Measurements from ENCODE around the gene ANGPTL4.

ANGPTL4 gene

DNA sequence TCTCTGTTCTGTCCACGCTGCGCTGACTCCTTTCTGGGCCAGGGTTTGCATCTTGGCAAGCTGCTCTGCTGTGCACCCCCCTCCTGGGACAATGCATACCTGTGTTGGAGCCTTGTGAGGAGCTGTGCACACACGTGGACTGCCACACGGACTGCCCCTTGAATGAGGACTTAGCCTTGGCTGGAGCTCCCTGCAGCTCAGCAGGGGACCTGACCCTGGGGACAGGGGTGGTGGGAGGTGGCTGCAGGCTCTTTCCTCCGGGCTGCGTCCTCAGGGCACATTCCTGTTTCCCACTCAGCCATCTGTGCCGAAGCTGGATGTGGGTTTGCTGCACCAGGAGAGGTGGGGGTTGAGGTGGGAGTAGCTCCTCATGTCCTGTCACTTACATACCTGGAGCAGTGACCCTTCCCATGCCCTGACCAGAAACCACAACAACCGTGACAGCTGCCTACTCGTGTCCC lies 34.4 kb downstream of the ANGPTL4 start:
- no peak for ATAC-seq

DNA sequence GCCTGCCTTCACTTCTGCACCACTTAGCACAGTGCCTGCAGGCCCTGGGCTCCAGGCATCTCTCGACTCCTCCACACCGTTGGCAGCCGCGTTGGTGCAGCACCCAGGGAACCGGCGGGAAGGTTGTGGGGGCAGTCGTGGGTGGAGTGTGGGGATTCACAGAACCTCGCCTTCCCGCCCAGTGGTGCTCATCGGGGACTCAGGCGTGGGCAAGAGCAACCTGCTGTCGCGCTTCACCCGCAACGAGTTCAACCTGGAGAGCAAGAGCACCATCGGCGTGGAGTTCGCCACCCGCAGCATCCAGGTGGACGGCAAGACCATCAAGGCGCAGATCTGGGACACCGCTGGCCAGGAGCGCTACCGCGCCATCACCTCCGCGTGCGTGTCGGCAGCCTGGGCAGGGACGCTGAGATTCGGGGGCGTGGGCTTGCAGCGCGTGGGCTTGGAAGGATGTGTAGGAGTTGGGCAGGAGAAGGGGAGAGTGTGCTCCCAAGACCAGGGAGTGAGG lies 35.8 kb downstream of the ANGPTL4 start:
- no peak for ATAC-seq
- TF ChIP-seq ZFP3 (CRISPR knock-in tag; IDR thresholded peaks at IDR 0.05): peak; percentile 90
- TF ChIP-seq OSR1 (CRISPR knock-in tag; IDR thresholded peaks at IDR 0.05): no peak

More for the DNA sequence above, 34.4 kb downstream of the ANGPTL4 start:
- TF ChIP-seq PPARA (CRISPR knock-in tag; IDR thresholded peaks at IDR 0.05; ENCODE audit: borderline replicate concordance): no peak
- TF ChIP-seq RARB (CRISPR knock-in tag; IDR thresholded peaks at IDR 0.05): no peak
- TF ChIP-seq, protein P1, sequence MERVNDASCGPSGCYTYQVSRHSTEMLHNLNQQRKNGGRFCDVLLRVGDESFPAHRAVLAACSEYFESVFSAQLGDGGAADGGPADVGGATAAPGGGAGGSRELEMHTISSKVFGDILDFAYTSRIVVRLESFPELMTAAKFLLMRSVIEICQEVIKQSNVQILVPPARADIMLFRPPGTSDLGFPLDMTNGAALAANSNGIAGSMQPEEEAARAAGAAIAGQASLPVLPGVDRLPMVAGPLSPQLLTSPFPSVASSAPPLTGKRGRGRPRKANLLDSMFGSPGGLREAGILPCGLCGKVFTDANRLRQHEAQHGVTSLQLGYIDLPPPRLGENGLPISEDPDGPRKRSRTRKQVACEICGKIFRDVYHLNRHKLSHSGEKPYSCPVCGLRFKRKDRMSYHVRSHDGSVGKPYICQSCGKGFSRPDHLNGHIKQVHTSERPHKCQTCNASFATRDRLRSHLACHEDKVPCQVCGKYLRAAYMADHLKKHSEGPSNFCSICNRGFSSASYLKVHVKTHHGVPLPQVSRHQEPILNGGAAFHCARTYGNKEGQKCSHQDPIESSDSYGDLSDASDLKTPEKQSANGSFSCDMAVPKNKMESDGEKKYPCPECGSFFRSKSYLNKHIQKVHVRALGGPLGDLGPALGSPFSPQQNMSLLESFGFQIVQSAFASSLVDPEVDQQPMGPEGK (CRISPR knock-in tag; IDR thresholded peaks at IDR 0.05; ENCODE audit: borderline replicate concordance): no peak
- TF ChIP-seq ZFP30 (CRISPR knock-in tag; IDR thresholded peaks at IDR 0.05): no peak
- no peak for TF ChIP-seq ARNTL (CRISPR knock-in tag; IDR thresholded peaks at IDR 0.05; ENCODE audit: borderline replicate concordance, low read depth)
- TF ChIP-seq, protein P2, sequence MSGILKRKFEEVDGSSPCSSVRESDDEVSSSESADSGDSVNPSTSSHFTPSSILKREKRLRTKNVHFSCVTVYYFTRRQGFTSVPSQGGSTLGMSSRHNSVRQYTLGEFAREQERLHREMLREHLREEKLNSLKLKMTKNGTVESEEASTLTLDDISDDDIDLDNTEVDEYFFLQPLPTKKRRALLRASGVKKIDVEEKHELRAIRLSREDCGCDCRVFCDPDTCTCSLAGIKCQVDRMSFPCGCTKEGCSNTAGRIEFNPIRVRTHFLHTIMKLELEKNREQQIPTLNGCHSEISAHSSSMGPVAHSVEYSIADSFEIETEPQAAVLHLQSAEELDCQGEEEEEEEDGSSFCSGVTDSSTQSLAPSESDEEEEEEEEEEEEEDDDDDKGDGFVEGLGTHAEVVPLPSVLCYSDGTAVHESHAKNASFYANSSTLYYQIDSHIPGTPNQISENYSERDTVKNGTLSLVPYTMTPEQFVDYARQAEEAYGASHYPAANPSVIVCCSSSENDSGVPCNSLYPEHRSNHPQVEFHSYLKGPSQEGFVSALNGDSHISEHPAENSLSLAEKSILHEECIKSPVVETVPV (CRISPR knock-in tag; IDR thresholded peaks at IDR 0.05): no peak
- no peak for TF ChIP-seq GLIS3 (CRISPR knock-in tag; IDR thresholded peaks at IDR 0.05)
- TF ChIP-seq, protein P3, sequence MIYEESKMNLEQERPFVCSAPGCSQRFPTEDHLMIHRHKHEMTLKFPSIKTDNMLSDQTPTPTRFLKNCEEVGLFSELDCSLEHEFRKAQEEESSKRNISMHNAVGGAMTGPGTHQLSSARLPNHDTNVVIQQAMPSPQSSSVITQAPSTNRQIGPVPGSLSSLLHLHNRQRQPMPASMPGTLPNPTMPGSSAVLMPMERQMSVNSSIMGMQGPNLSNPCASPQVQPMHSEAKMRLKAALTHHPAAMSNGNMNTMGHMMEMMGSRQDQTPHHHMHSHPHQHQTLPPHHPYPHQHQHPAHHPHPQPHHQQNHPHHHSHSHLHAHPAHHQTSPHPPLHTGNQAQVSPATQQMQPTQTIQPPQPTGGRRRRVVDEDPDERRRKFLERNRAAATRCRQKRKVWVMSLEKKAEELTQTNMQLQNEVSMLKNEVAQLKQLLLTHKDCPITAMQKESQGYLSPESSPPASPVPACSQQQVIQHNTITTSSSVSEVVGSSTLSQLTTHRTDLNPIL (CRISPR knock-in tag; IDR thresholded peaks at IDR 0.05; ENCODE audit: low read depth): no peak
- TF ChIP-seq CSDC2 (CRISPR knock-in tag; IDR thresholded peaks at IDR 0.05): no peak
- TF ChIP-seq ZC3H10 (CRISPR knock-in tag; IDR thresholded peaks at IDR 0.05): no peak
- TF ChIP-seq ZNF70 (CRISPR knock-in tag; IDR thresholded peaks at IDR 0.05): no peak
- no peak for TF ChIP-seq ZFP3 (CRISPR knock-in tag; IDR thresholded peaks at IDR 0.05)
- no peak for TF ChIP-seq TCF4 (CRISPR knock-in tag; IDR thresholded peaks at IDR 0.05; ENCODE audit: borderline replicate concordance)
- no peak for TF ChIP-seq TOX (CRISPR knock-in tag; IDR thresholded peaks at IDR 0.05; ENCODE audit: borderline replicate concordance)

DNA sequence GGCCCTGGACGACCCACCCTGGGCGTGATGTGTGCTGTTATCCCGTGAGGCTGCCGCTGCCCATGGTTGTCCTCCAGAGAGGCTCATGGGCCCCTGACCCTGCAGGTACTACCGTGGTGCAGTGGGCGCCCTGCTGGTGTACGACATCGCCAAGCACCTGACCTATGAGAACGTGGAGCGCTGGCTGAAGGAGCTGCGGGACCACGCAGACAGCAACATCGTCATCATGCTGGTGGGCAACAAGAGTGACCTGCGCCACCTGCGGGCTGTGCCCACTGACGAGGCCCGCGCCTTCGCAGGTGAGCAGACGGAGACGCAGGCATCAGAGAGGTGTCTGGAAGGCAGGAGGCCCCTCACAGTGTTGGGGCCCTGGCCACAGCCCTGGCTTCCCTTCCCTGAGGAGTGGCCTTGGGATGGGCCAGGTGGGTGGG lies 38.0 kb downstream of the ANGPTL4 start:
- no peak for TF ChIP-seq TCF4 (CRISPR knock-in tag; IDR thresholded peaks at IDR 0.05; ENCODE audit: borderline replicate concordance)
- TF ChIP-seq TOX (CRISPR knock-in tag; IDR thresholded peaks at IDR 0.05; ENCODE audit: borderline replicate concordance): no peak
- TF ChIP-seq ZNF565 (CRISPR knock-in tag; conservative IDR thresholded peaks at IDR 0.05; ENCODE audit: low read depth): no peak
- TF ChIP-seq ZNF70 (CRISPR knock-in tag; IDR thresholded peaks at IDR 0.05): no peak
- no peak for ATAC-seq

DNA sequence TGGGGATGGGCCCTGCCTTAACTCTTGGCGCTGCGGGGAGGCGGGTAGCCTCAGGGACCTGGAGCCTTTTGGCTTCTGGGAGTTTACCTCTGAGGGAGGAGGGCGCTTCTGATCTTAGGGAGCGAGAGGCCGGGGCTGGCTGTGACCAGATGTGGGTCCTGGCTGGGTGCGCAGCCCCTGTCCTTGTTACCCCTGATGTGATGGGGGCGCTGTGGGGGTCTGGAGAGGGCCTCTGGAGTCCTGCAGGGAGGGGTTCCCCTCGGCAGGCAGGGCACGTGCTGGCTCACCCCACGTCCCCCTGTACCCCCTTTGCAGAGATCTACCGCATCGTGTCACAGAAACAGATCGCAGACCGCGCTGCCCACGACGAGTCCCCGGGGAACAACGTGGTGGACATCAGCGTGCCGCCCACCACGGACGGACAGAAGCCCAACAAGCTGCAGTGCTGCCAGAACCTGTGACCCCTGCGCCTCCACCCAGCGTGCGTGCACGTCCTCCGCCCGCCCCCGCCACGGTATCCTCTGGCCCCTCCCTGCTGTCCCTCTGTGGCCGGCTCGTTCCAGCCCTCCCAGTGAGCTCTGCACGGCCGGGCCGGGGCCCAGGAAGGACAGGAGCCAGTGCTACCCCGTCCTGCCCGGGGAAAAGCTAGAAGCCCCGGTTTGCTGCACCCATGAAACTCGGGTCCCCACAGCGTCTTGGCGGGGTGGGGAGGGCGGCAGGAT lies 39.3 kb downstream of the ANGPTL4 start:
- no peak for ATAC-seq
- no peak for TF ChIP-seq PPARA (CRISPR knock-in tag; IDR thresholded peaks at IDR 0.05; ENCODE audit: borderline replicate concordance)

DNA sequence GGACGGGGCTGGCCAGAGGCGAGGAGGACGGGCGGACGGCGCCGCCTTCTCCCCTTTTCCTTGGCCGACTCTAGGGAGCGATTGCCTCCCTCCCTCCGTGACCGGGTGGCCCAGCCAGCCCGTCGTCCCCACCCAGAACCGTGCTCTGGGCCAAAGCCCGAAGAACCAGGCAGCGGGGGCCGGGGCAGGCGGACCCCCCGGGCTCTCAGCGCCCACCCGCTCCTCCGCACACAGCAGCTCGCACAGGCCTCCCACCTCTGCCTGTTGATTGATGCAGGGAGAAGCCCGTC lies 39.8 kb downstream of the ANGPTL4 start:
- no peak for ATAC-seq
- TF ChIP-seq SNAI2 (CRISPR knock-in tag; IDR thresholded peaks at IDR 0.05): no peak
- TF ChIP-seq, protein P1 (CRISPR knock-in tag; IDR thresholded peaks at IDR 0.05; ENCODE audit: borderline replicate concordance): no peak
- no peak for TF ChIP-seq OSR1 (CRISPR knock-in tag; IDR thresholded peaks at IDR 0.05)
- TF ChIP-seq CSDC2 (CRISPR knock-in tag; IDR thresholded peaks at IDR 0.05): no peak
- TF ChIP-seq, protein P2 (CRISPR knock-in tag; IDR thresholded peaks at IDR 0.05): no peak
- no peak for TF ChIP-seq ZC3H10 (CRISPR knock-in tag; IDR thresholded peaks at IDR 0.05)
- TF ChIP-seq, protein P4, sequence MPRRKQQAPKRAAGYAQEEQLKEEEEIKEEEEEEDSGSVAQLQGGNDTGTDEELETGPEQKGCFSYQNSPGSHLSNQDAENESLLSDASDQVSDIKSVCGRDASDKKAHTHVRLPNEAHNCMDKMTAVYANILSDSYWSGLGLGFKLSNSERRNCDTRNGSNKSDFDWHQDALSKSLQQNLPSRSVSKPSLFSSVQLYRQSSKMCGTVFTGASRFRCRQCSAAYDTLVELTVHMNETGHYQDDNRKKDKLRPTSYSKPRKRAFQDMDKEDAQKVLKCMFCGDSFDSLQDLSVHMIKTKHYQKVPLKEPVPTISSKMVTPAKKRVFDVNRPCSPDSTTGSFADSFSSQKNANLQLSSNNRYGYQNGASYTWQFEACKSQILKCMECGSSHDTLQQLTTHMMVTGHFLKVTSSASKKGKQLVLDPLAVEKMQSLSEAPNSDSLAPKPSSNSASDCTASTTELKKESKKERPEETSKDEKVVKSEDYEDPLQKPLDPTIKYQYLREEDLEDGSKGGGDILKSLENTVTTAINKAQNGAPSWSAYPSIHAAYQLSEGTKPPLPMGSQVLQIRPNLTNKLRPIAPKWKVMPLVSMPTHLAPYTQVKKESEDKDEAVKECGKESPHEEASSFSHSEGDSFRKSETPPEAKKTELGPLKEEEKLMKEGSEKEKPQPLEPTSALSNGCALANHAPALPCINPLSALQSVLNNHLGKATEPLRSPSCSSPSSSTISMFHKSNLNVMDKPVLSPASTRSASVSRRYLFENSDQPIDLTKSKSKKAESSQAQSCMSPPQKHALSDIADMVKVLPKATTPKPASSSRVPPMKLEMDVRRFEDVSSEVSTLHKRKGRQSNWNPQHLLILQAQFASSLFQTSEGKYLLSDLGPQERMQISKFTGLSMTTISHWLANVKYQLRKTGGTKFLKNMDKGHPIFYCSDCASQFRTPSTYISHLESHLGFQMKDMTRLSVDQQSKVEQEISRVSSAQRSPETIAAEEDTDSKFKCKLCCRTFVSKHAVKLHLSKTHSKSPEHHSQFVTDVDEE (CRISPR knock-in tag; IDR thresholded peaks at IDR 0.05): no peak
- TF ChIP-seq ARNTL (CRISPR knock-in tag; IDR thresholded peaks at IDR 0.05; ENCODE audit: borderline replicate concordance, low read depth): no peak
- TF ChIP-seq ZFP3 (CRISPR knock-in tag; IDR thresholded peaks at IDR 0.05): no peak
- TF ChIP-seq, protein P3 (CRISPR knock-in tag; IDR thresholded peaks at IDR 0.05; ENCODE audit: low read depth): no peak

Data from SK-N-SH treated with all-trans-retinoic acid at 6 μM for 48 hours (cell line).